GM12878 (cell line): ENCODE data around the gene DUSP15. TPM values are rescaled to one million over a fixed set of nuclear protein-coding genes. Genes with fewer than 3 reads are reported as not detected.
A peak's percentile ranks its signal among the peaks of the same experiment; 100 is the strongest.

ENCODE experiments used
- ATAC-seq: fragments of 200-7000 bp; cut with Tn5 transposase; 3 replicates; pipeline ENCODE4 v1.9.1; 2020; ENCODE audit warnings: mild to moderate bottlenecking, moderate library complexity
- BruUV-seq: library from RNA; stranded (reverse); fragments of 400-500 nt; replicated peaks from 2 replicates; lab custom pipeline; 2021; lab: Mats Ljungman, UMichigan
- CTCF ChIA-PET: fragments of 300-600 bp; sonication (Branson Sonifier 250); formaldehyde crosslinking; extraction: SDS; loops from one replicate; lab custom pipeline; 2021; ENCODE audit warnings: inconsistent platforms; lab: Yijun Ruan, JAX
- POLR2A ChIA-PET: fragments of 350-600 bp; formaldehyde crosslinking; extraction: SDS; loops from one replicate; lab custom pipeline; 2021; ENCODE audit warnings: inconsistent platforms; lab: Charles Lee
- RAD21 ChIA-PET: fragments of 300-600 bp; sonication (Branson Sonifier 250); formaldehyde crosslinking; loops from one replicate; lab custom pipeline; 2023; ENCODE audit warnings: antibody characterized with exemption; ENCODE audit not compliant: unreplicated experiment; lab: Charles Lee
- SMC1A ChIA-PET: fragments of 300-600 bp; sonication (Branson Sonifier 250); formaldehyde crosslinking; loops from one replicate; lab custom pipeline; 2023; ENCODE audit not compliant: unreplicated experiment, uncharacterized antibody; lab: Charles Lee
- DNase-seq: peaks from one replicate; pipeline ENCODE4 v3.0.0-alpha.2; 2011; ENCODE audit warnings: low read depth, low spot score
- FAIRE-seq: peaks from 3 replicates; lab custom pipeline; 2011; peaks lifted over from hg19 to GRCh38; lab: Jason Lieb, UNC
- H2AFZ ChIP-seq: 2 replicates; pipeline ENCODE4 v1.6.0; 2011; ENCODE audit warnings: low read depth, low read length, control low read depth; ENCODE audit not compliant: control insufficient read depth
- H3K27ac ChIP-seq: 2 replicates; pipeline ENCODE4 v1.5.1; 2011; ENCODE audit warnings: control low read depth; ENCODE audit not compliant: control insufficient read depth, insufficient read depth
- H3K27me3 ChIP-seq, 2 experiments: replicated peaks in 1 of 2; 2 replicates each; pipeline versions ENCODE4 v1.6.0 to v1.6.1; 2011; ENCODE audit warnings: low read length in 1 of 2; ENCODE audit not compliant: control insufficient read depth in 2 of 2, insufficient read depth in 2 of 2
- H3K36me3 ChIP-seq, 2 experiments: 2 replicates each; pipeline ENCODE4 v1.5.1; 2011; ENCODE audit warnings: low read length in 1 of 2; ENCODE audit not compliant: control insufficient read depth in 2 of 2, insufficient read depth in 2 of 2
- H3K4me1 ChIP-seq: 2 replicates; pipeline ENCODE4 v1.6.1; 2011; ENCODE audit warnings: mild to moderate bottlenecking, low read length, moderate library complexity, mixed read lengths; ENCODE audit not compliant: control insufficient read depth, insufficient read depth
- H3K4me2 ChIP-seq: 2 replicates; pipeline ENCODE4 v1.6.0; 2011; ENCODE audit warnings: control low read depth; ENCODE audit not compliant: control insufficient read depth, insufficient read depth
- H3K4me3 ChIP-seq: fragments of 200-600 bp; sonication (generic); 2 replicates; pipeline ENCODE4 v1.5.1; 2016
- H3K79me2 ChIP-seq: 2 replicates; pipeline ENCODE4 v1.6.0; 2011; ENCODE audit warnings: low read length; ENCODE audit not compliant: control insufficient read depth, insufficient read depth
- H3K9ac ChIP-seq: 2 replicates; pipeline ENCODE4 v1.8.0; 2011; ENCODE audit warnings: low read length, control low read depth, mixed read lengths; ENCODE audit not compliant: control insufficient read depth, insufficient read depth
- H3K9me3 ChIP-seq: replicated peaks from 3 replicates; pipeline ENCODE4 v1.5.1; 2011; ENCODE audit warnings: mild to moderate bottlenecking, low read length; ENCODE audit not compliant: control insufficient read depth, insufficient read depth
- H4K20me1 ChIP-seq: 2 replicates; pipeline ENCODE4 v1.6.0; 2011; ENCODE audit not compliant: control insufficient read depth, insufficient read depth
- RAD21 ChIP-seq: IDR thresholded peaks from 2 replicates; pipeline ENCODE4 v1.6.1; 2011; ENCODE audit warnings: mild to moderate bottlenecking, low read depth, low read length, moderate library complexity; ENCODE audit not compliant: insufficient read depth
- YY1 ChIP-seq: IDR thresholded peaks from 2 replicates; pipeline ENCODE4 v1.6.1; 2011; ENCODE audit warnings: low read depth, mild to moderate bottlenecking, low read length
- ZBTB33 ChIP-seq: fragments of 450-650 bp; IDR thresholded peaks from 2 replicates; pipeline ENCODE4 v1.6.1; 2017; ENCODE audit warnings: mild to moderate bottlenecking
- WGBS: methylation state at CpG from one replicate; pipeline ENCODE4 v1.1.6; 2016; ENCODE audit warnings: low lambda C conversion rate; ENCODE audit not compliant: insufficient replicate concordance, insufficient coverage; ENCODE audit errors: missing lambda C conversion rate; 5-methylcytosine and 5-hydroxymethylcytosine counted together
- in situ Hi-C: fragments of 300-500 bp; cut with MboI; formaldehyde crosslinking; loops from 9 replicates; pipeline ENCODE4 v1.14.3; 2018; ENCODE audit warnings: mixed read lengths
- intact Hi-C: fragments of 100-400 bp; cut with micrococcal nuclease; formaldehyde crosslinking; loops from one replicate; pipeline ENCODE4 v1.14.2; 2022; ENCODE audit not compliant: unreplicated experiment
- polyA plus RNA-seq, 11 experiments: library from polyadenylated mRNA; depleted of rRNA in 4 of 11; unstranded in 6 of 11; stranded (reverse) in 5 of 11; fragments of >200 nt; fragmentation: Nextera tagmentation in 4 of 11; fragmentation: Illumina TruSeq in 1 of 11; extraction: Ambion mirVana in 4 of 11; extraction: Trizol in 1 of 11; gene quantifications; 1 replicate in 1 of 11; 2 replicates in 10 of 11; pipeline versions ENCODE4 v1.2.1 to v1.2.3, GENCODE V29; 2011 to 2016; ENCODE audit warnings: inconsistent platforms in 2 of 11, missing spikeins in 2 of 11, low read depth in 1 of 11
- total RNA-seq, 4 experiments: library from RNA; depleted of rRNA in 3 of 4; stranded (reverse); fragments of >200 nt in 3 of 4; fragmentation: Illumina TruSeq in 1 of 4; extraction: Trizol in 1 of 4; gene quantifications; 2 replicates each; pipeline versions ENCODE4 v1.2.1 to v1.2.3, GENCODE V29; 2013 to 2021
- TF ChIP-seq, protein P1 (sequence below), 3 experiments: IDR thresholded peaks in 2 of 3; conservative IDR thresholded peaks in 1 of 3; 2 replicates each; pipeline ENCODE4 v1.5.1; 2011; ENCODE audit warnings: low read depth in 3 of 3, low read length in 3 of 3, mild to moderate bottlenecking in 3 of 3, control low read depth in 2 of 3, moderate library complexity in 2 of 3, inconsistent platforms in 1 of 3, mixed read lengths in 1 of 3; ENCODE audit not compliant: control insufficient read depth in 2 of 3, insufficient read depth in 1 of 3; ENCODE audit errors: extremely low read depth in 1 of 3

Gene DUSP15
- total and polyA plus RNA-seq, 10 of the 15 experiments (the other 5 are each of a cell fraction or from before 2014, with no cell fraction given): 0.06 to 2.5 (median 0.67) TPM; not detected in 1

DNA sequence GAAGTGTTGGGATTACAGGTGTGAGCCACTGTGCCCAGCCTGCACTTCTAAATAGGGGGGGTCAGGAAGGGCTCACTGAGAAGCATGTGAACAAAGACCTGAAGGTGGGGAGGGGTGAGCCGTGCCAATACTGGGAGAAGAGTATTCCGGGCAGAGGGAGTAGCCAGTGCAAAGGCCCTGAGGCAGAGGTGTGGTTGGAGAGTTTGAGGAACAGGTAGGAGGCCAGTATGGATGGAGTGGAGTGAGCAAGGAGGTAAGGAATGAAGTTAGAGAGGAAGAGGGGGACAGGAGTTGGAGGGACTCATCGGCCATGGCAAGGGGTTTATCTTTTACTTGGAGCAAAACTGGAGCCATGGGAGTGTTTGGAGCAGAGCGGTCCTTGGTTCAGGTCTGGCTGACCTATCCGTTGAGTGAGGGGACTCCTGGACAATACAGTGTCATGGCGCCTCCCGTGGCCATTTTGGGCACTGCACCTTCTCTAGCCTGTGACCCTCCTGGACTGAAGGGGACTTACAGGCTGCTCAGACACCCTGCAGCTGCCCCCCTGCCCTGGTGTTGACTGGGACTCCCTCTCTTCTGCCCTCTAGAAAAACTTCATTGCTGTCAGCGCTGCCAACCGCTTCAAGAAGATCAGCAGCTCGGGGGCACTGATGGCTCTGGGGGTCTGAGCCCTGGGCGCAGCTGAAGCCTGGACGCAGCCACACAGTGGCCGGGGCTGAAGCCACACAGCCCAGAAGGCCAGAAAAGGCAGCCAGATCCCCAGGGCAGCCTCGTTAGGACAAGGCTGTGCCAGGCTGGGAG is 37.0 kb downstream of the DUSP15 start:
- peak; percentile 75 for FAIRE-seq
- POLR2A ChIA-PET: interaction anchor here (0.6 to 1.1 kb wide), 3 partner anchors 10 to 375 kb away, joined by 3 to 5 read pairs (median 4); no protein-coding TSS in a partner anchor

More for the DNA sequence above, 37.0 kb downstream of the DUSP15 start:
- in situ Hi-C loops: no loop called here
- Histone ChIP-seq H3K9me3 (no peaks in the 10 kb centered on the region), H3K27ac (no peak overlapping the region), H3K27me3 (no peaks in the 10 kb centered on the region), H3K4me3 (no peak overlapping the region), H3K4me1 (peaks cover 8% of the 10 kb centered on the region; the same call in 1 of the 2 replicates), H3K36me3 (no peaks in the 10 kb centered on the region; a peak in 1 of 4 replicates), H3K79me2 (no peaks in the 10 kb centered on the region), H2AFZ (no peak overlapping the region), H3K9ac (no peak overlapping the region), H4K20me1 (no peaks in the 10 kb centered on the region), H3K4me2 (no peak overlapping the region)
- ATAC-seq (peak; percentile 77), DNase-seq (no peak)
- SMC1A ChIA-PET: no interaction called here
- RAD21 ChIA-PET: interaction anchor here (0.9 kb wide), 1 partner anchor 172 kb away, joined by 3 read pairs; no protein-coding TSS in a partner anchor
- intact Hi-C loops: no loop called here
- BruUV-seq: no TSS peak
- TF ChIP-seq YY1: 0 out of 2 replicates have a peak, but pooled peaks have one; percentile 20
- TF ChIP-seq RAD21: peak; percentile 33
- TF ChIP-seq ZBTB33: no peak
- TF ChIP-seq, protein P1, sequence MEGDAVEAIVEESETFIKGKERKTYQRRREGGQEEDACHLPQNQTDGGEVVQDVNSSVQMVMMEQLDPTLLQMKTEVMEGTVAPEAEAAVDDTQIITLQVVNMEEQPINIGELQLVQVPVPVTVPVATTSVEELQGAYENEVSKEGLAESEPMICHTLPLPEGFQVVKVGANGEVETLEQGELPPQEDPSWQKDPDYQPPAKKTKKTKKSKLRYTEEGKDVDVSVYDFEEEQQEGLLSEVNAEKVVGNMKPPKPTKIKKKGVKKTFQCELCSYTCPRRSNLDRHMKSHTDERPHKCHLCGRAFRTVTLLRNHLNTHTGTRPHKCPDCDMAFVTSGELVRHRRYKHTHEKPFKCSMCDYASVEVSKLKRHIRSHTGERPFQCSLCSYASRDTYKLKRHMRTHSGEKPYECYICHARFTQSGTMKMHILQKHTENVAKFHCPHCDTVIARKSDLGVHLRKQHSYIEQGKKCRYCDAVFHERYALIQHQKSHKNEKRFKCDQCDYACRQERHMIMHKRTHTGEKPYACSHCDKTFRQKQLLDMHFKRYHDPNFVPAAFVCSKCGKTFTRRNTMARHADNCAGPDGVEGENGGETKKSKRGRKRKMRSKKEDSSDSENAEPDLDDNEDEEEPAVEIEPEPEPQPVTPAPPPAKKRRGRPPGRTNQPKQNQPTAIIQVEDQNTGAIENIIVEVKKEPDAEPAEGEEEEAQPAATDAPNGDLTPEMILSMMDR (IDR thresholded peaks at IDR 0.05 in 2 of 3, conservative IDR thresholded peaks at IDR 0.05 in 1 of 3; ENCODE audit: control insufficient read depth in 2 of 3, extremely low read depth in 1 of 3, insufficient read depth in 1 of 3, low read depth in 3 of 3, low read length in 3 of 3): peak; percentile 70 to 94 (median 93)
- WGBS: 50% methylated on average over 14 of the region's 14 CpGs
- CTCF ChIA-PET: interaction anchor here (0.6 to 5.7 kb wide), 9 partner anchors 10 to 521 kb away, joined by 3 to 37 read pairs (median 4); partner anchors contain the start of gene MYLK2
